Stimulated activated effector memory CD8-positive, alpha-beta T cell treated with anti-CD3 and anti-CD28 coated beads, Interleukin-12 subunit alpha, Interleukin-12 subunit beta, amount 100 ng/mL, for 72 hours (primary cell): ENCODE measurements around the gene RPS16.
A peak's percentile ranks its signal among the peaks of the same experiment; 100 is the strongest.

Experiments
- ATAC-seq: fragments of 150-1000 bp; cut with Tn5 transposase; 2 replicates; pipeline ENCODE4 v1.10.0; 2021
- DNase-seq, 2 donors: peaks; one replicate each; pipeline ENCODE4 v3.0.0; 2021 to 2022; ENCODE audit warnings: low spot score in 2 of 2
- H3K27ac Mint-ChIP-seq: one replicate; pipeline ENCODE4 v1.8.0; 2022; ENCODE audit warnings: mild to moderate bottlenecking, mixed read lengths
- H3K36me3 Mint-ChIP-seq: one replicate; pipeline ENCODE4 v1.8.0; 2022; ENCODE audit warnings: mild to moderate bottlenecking, mixed read lengths
- H3K4me1 Mint-ChIP-seq: one replicate; pipeline ENCODE4 v1.8.0; 2022; ENCODE audit warnings: mixed read lengths
- H3K4me3 Mint-ChIP-seq: one replicate; pipeline ENCODE4 v1.8.0; 2022; ENCODE audit warnings: mild to moderate bottlenecking, mixed read lengths
- H3K9me3 Mint-ChIP-seq: one replicate; pipeline ENCODE4 v1.8.0; 2022; ENCODE audit warnings: mixed read lengths

RPS16 gene

GRCh38 chr19:39416152-39417120 is 19.3 kb downstream of the RPS16 start:
- no peaks in the 10 kb centered on the region for H3K9me3 Mint-ChIP-seq
- ATAC-seq (no peak), DNase-seq (no peak)
- peaks cover 61% of the 10 kb centered on the region for H3K36me3 Mint-ChIP-seq
- H3K4me3 Mint-ChIP-seq = no peak overlapping the region
- no peak overlapping the region for H3K27ac Mint-ChIP-seq
- peaks cover 30% of the 10 kb centered on the region for H3K4me1 Mint-ChIP-seq

- Mint-ChIP-seq H3K4me1 (peaks cover 41% of the 10 kb centered on the region), H3K36me3 (peaks cover 68% of the 10 kb centered on the region), H3K4me3 (peak overlapping the region; percentile 97), H3K27ac (no peak overlapping the region), H3K9me3 (no peaks in the 10 kb centered on the region)
- no peak for ATAC-seq
- no peak for DNase-seq
Measured at GRCh38 chr19:39415111-39416046, 20.4 kb downstream of the RPS16 start.

DNA sequence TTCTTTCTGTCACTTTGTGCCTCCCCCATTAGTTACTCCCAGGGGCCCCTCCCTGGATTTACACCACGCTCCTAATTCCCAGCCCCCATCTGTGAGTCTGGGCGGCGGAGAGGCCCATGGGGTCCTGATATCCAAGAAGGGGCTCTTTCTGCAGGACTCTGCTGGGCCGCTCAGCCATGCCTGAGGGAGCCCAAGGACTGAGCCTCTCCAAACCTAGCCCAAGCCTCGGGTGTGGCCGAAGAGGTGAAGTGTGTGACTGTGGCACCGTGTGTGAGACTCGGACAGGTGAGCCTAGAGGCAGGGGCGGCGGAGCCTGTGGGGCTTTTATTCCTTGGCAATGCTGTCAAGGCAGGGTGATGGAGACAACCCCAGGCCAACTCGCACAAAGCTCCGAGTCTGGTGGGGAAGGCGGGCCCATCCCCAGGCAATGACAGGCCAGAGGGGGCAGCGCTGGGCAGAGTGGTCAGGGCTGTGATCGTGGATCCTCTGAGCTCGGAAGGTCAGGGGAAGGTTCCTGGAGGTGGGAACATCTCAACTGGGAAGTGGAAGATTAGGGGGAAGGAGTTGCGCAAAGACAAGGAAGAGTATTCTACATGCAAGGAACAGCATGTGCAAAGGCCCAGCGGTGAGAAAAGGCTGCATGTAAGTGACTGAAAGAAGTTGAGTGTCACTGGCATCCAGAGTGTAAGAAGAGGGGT is 21.7 kb downstream of the RPS16 start:
- no peaks in the 10 kb centered on the region for H3K9me3 Mint-ChIP-seq

GRCh38 chr19:39413272-39413910 is 22.4 kb downstream of the RPS16 start:
- no peak for ATAC-seq
- peaks cover 52% of the 10 kb centered on the region for H3K4me1 Mint-ChIP-seq

More for the DNA sequence above, 21.7 kb downstream of the RPS16 start:
- ATAC-seq (no peak), DNase-seq (no peak)
- H3K4me3 Mint-ChIP-seq = peak overlapping the region; percentile 97
- peak overlapping the region; percentile 92 for H3K27ac Mint-ChIP-seq
- H3K36me3 Mint-ChIP-seq = peaks cover 72% of the 10 kb centered on the region
- H3K4me1 Mint-ChIP-seq = peaks cover 46% of the 10 kb centered on the region

GRCh38 chr19:39412867-39413271 is 22.9 kb downstream of the RPS16 start:
- peak overlapping the region; percentile 100 for H3K27ac Mint-ChIP-seq
- peak in 1 of 2 donors; percentile 71 for DNase-seq
- peaks cover 72% of the 10 kb centered on the region for H3K36me3 Mint-ChIP-seq
- H3K4me1 Mint-ChIP-seq = peaks cover 57% of the 10 kb centered on the region
- peak overlapping the region; percentile 97 for H3K4me3 Mint-ChIP-seq
- no peak for ATAC-seq
- H3K9me3 Mint-ChIP-seq = no peaks in the 10 kb centered on the region

More at GRCh38 chr19:39413272-39413910, 22.4 kb downstream of the RPS16 start:
- Mint-ChIP-seq H3K9me3 (no peaks in the 10 kb centered on the region), H3K4me3 (peak overlapping the region; percentile 97), H3K36me3 (peaks cover 72% of the 10 kb centered on the region), H3K27ac (peak overlapping the region; percentile 100)
- no peak for DNase-seq

- Mint-ChIP-seq H3K9me3 (no peaks in the 10 kb centered on the region), H3K27ac (peak within 1 kb of the TSS; percentile 100), H3K4me1 (peaks cover 58% of the 10 kb centered on the region), H3K36me3 (peaks cover 72% of the 10 kb centered on the region), H3K4me3 (peak within 1 kb of the TSS; percentile 97)
- peak; percentile 80 for ATAC-seq
- DNase-seq = peak; percentile 99 to 100
Measured at GRCh38 chr19:39412100-39412866, 23.5 kb downstream of the RPS16 start, which contains the start of gene PLEKHG2. Gene PLEKHG2 (plus strand): TSS chr19:39412669. CDS start chr19:39414087, 1,418 bp downstream.

DNA sequence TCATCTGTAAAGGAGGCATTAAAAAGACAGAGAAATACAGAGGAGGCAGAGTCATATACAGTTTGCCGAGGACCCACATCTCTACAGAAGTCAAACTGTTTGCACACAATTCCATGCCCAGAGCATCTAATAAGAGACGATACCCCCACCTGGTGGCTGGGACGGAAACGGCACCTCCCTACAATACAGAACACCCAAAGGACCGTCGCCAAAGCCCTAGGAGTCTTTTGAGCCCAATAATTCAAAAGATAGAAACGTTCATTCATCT is 24.0 kb downstream of the RPS16 start:
- peak overlapping the region; percentile 100 for H3K27ac Mint-ChIP-seq
- peaks cover 74% of the 10 kb centered on the region for H3K36me3 Mint-ChIP-seq
- H3K4me1 Mint-ChIP-seq = peaks cover 58% of the 10 kb centered on the region
- no peaks in the 10 kb centered on the region for H3K9me3 Mint-ChIP-seq
- H3K4me3 Mint-ChIP-seq = peak overlapping the region; percentile 97
- ATAC-seq (peak; percentile 60), DNase-seq (peak; percentile 83 to 95)

GRCh38 chr19:39411081-39411831 is 24.5 kb downstream of the RPS16 start:
- ATAC-seq (no peak), DNase-seq (no peak)
- peaks cover 61% of the 10 kb centered on the region for H3K4me1 Mint-ChIP-seq
- H3K36me3 Mint-ChIP-seq = peaks cover 79% of the 10 kb centered on the region
- peak overlapping the region; percentile 97 for H3K4me3 Mint-ChIP-seq
- no peaks in the 10 kb centered on the region for H3K9me3 Mint-ChIP-seq
- peak overlapping the region; percentile 100 for H3K27ac Mint-ChIP-seq

GRCh38 chr19:39410831-39411080 is 25.0 kb downstream of the RPS16 start:
- DNase-seq (no peak), ATAC-seq (no peak)
- Mint-ChIP-seq H3K9me3 (no peaks in the 10 kb centered on the region), H3K4me3 (peak overlapping the region; percentile 97), H3K36me3 (peaks cover 84% of the 10 kb centered on the region), H3K27ac (peak overlapping the region; percentile 100), H3K4me1 (peaks cover 66% of the 10 kb centered on the region)

GRCh38 chr19:39410017-39410830 is 25.5 kb downstream of the RPS16 start:
- DNase-seq = peak; percentile 50 to 81
- Mint-ChIP-seq H3K27ac (peak overlapping the region; percentile 100), H3K4me3 (peak overlapping the region; percentile 97), H3K4me1 (peaks cover 65% of the 10 kb centered on the region), H3K36me3 (peaks cover 81% of the 10 kb centered on the region), H3K9me3 (no peaks in the 10 kb centered on the region)
- ATAC-seq = peak; percentile 32

- no peaks in the 10 kb centered on the region for H3K9me3 Mint-ChIP-seq
- peak; percentile 62 to 85 for DNase-seq
- peak; percentile 6 for ATAC-seq
- peaks cover 62% of the 10 kb centered on the region for H3K4me1 Mint-ChIP-seq
- peak overlapping the region; percentile 97 for H3K4me3 Mint-ChIP-seq
- H3K27ac Mint-ChIP-seq = peak overlapping the region; percentile 100
- H3K36me3 Mint-ChIP-seq = peaks cover 77% of the 10 kb centered on the region
Measured at GRCh38 chr19:39409208-39410016, 26.3 kb downstream of the RPS16 start.
